Measurements from ENCODE around the gene GABRA1.

DNA sequence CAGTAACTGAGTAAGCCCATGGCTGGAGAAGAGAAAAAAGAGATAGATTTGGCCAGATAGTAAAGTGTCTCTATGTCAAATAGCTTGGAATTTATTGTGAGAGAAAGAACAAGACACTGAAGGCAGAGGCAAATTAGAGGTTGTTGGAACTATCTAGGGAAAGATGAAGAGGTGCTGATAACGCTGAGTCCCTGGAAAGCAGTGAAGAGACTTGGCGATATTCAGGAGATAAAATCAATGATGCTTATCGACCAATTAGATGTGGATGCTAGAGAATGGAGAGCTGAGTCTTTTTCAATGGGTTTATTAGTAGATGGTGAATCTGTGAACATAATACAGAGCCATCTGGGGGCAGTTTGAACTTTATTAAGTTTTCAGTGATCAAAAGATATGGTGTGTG, 48.6 kb upstream of the GABRA1 start:
- no peak for TF ChIP-seq CTCF (IDR thresholded peaks at IDR 0.05)
- TF ChIP-seq EP300 (IDR thresholded peaks at IDR 0.05), result no peak
- no peak for TF ChIP-seq POLR2A (IDR thresholded peaks at IDR 0.05)
